SK-N-SH (cell line): Measurements from ENCODE around the gene COLEC11.

Experiments used
- CTCF ChIP-seq: fragments of 200-600 bp; sonication (generic); IDR thresholded peaks from 2 replicates; pipeline ENCODE4 v1.6.1; 2017; ENCODE audit warnings: antibody characterized with exemption, mild to moderate bottlenecking, moderate library complexity
- EP300 ChIP-seq, 2 experiments: IDR thresholded peaks; 2 replicates each; pipeline versions ENCODE4 v1.4.0 to v1.6.1; 2012; ENCODE audit warnings: borderline replicate concordance in 1 of 2, low read depth in 1 of 2, low read length in 1 of 2
- EZH2phosphoT487 ChIP-seq: fragments of 200-600 bp; sonication (generic); IDR thresholded peaks from 2 replicates; pipeline ENCODE4 v1.6.1; 2017; ENCODE audit warnings: low read depth, mixed run types, mild to moderate bottlenecking, antibody characterized with exemption, moderate library complexity, borderline replicate concordance
- GABPA ChIP-seq: IDR thresholded peaks from 2 replicates; pipeline ENCODE4 v1.4.0; 2012; ENCODE audit warnings: low read depth, mild to moderate bottlenecking
- POLR2AphosphoS5 ChIP-seq: IDR thresholded peaks from 2 replicates; pipeline ENCODE4 v1.6.1; 2012; ENCODE audit warnings: low read depth, low read length

- TF ChIP-seq EP300 (IDR thresholded peaks at IDR 0.05; ENCODE audit: borderline replicate concordance in 1 of 2, low read depth in 1 of 2, low read length in 1 of 2) (no peak), POLR2AphosphoS5 (no peak), EZH2phosphoT487 (no peak), CTCF (no peak), GABPA (no peak)
These were observed 7.9 kb upstream of the COLEC11 start for GRCh38 chr2:3587021-3587420.
